ENCODE measurements around the gene BRIX1.
"Not testable (repeated sequence)": the region's sequence is repeated elsewhere in the genome, so short reads cannot be mapped to it uniquely, and the experiment has no call there.

The BRIX1 gene

DNA sequence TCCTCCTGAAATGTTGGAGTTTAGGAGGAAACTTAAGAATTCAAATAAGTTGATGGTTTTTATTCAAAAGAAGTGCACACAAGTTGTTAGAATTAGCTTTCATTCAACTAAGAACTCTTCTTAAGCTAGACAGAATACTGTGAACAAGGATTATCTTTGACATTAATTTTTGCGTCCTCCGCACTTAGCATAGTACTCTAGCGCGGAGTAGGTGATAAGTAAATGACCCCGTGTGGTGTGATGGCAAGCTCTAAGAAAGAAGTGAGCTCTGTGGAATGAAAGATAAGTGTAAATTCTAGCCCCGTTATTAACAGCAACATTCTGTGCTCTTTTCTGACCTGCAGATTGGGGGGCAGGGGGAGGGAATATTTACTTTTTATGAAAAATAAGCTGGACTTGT, 1.0 kb downstream of the BRIX1 start:
- Histone ChIP-seq H3K4me3 (ENCODE audit: low read length) (peak overlapping the region; percentile 96), H3K9ac (ENCODE audit: low read depth, low read length) (peak overlapping the region; percentile 100), H3K36me3 (ENCODE audit: insufficient read depth, low read depth, low read length) (peaks cover 63% of the 10 kb centered on the region), H3K4me1 (ENCODE audit: insufficient read depth, low read length) (peaks cover 9% of the 10 kb centered on the region), H3K9me3 (ENCODE audit: insufficient read depth, low read depth, low read length) (no peaks in the 10 kb centered on the region), H3K27me3 (ENCODE audit: insufficient read depth, low read length) (no peaks in the 10 kb centered on the region), H3K27ac (ENCODE audit: low read length) (peak overlapping the region; percentile 72)

GRCh38 chr5:34918025-34918424, 2.5 kb downstream of the BRIX1 start:
- Histone ChIP-seq H3K9me3 (ENCODE audit: insufficient read depth, low read depth, low read length) (no peaks in the 10 kb centered on the region), H3K27ac (ENCODE audit: low read length) (no peak overlapping the region), H3K27me3 (ENCODE audit: insufficient read depth, low read length) (no peaks in the 10 kb centered on the region), H3K4me3 (ENCODE audit: low read length) (peak overlapping the region; percentile 40; the same call in 1 of the 2 replicates), H3K9ac (ENCODE audit: low read depth, low read length) (no peak overlapping the region), H3K4me1 (ENCODE audit: insufficient read depth, low read length) (peaks cover 9% of the 10 kb centered on the region), H3K36me3 (ENCODE audit: insufficient read depth, low read depth, low read length) (peaks cover 63% of the 10 kb centered on the region)

- no peaks in the 10 kb centered on the region for H3K9me3 ChIP-seq (ENCODE audit: insufficient read depth, low read depth, low read length)
- H3K27ac ChIP-seq (ENCODE audit: low read length), result no peak overlapping the region
- peaks cover 4% of the 10 kb centered on the region for H3K4me1 ChIP-seq (ENCODE audit: insufficient read depth, low read length)
- H3K9ac ChIP-seq (ENCODE audit: low read depth, low read length), result no peak overlapping the region
- no peak overlapping the region for H3K4me3 ChIP-seq (ENCODE audit: low read length)
- peaks cover 63% of the 10 kb centered on the region for H3K36me3 ChIP-seq (ENCODE audit: insufficient read depth, low read depth, low read length)
- H3K27me3 ChIP-seq (ENCODE audit: insufficient read depth, low read length), result no peaks in the 10 kb centered on the region
These were observed 3.6 kb downstream of the BRIX1 start for GRCh38 chr5:34919077-34919476.

- H3K9me3 ChIP-seq (ENCODE audit: insufficient read depth, low read depth, low read length); H3K9ac ChIP-seq (ENCODE audit: low read depth, low read length); H3K27me3 ChIP-seq (ENCODE audit: insufficient read depth, low read length); H3K27ac ChIP-seq (ENCODE audit: low read length); H3K4me1 ChIP-seq (ENCODE audit: insufficient read depth, low read length); H3K4me3 ChIP-seq (ENCODE audit: low read length): not testable (repeated sequence)
- peaks cover 96% of the 10 kb centered on the region for H3K36me3 ChIP-seq (ENCODE audit: insufficient read depth, low read depth, low read length)
These were observed 7.7 kb downstream of the BRIX1 start for GRCh38 chr5:34923256-34923655.

DNA sequence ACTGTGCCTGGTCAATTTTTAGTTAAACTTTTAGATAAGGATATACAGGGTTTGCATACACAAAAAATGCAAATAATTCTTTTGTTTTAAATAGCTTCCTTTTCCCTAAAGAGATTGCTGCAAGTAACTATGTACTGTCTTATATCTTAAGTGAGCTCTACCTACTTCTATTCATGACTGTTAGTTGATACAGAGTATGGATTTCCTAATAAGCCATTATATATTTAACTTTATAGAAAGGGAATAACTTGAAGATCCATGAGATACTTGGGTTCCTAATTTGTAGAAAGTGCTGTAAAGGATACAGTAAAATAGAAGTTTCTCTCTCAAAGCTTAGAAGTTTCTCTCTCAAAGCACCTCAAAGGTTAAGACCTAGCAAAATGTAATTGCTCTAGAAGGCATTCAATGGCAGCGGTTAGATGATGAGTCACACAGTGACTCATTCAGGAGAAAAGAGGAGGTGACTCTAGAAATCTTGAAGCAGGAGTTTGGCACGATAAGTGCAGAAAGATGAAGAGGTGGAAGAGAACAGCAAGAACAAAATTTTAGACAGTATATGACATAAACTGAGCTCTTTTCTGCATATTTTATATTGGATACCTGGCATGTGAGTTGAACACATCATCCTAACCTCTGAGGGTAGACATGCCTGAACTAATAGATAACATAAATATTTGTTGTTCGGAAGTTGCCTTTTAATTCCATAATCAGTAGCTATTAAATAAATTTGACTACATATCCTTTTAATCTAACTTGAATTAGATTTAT, 8.4 kb downstream of the BRIX1 start:
- no peak overlapping the region for H3K9ac ChIP-seq (ENCODE audit: low read depth, low read length)
- peaks cover 89% of the 10 kb centered on the region for H3K36me3 ChIP-seq (ENCODE audit: insufficient read depth, low read depth, low read length)
- peaks cover 4% of the 10 kb centered on the region for H3K4me1 ChIP-seq (ENCODE audit: insufficient read depth, low read length)
- no peak overlapping the region for H3K27ac ChIP-seq (ENCODE audit: low read length)
- no peaks in the 10 kb centered on the region for H3K27me3 ChIP-seq (ENCODE audit: insufficient read depth, low read length)
- H3K9me3 ChIP-seq (ENCODE audit: insufficient read depth, low read depth, low read length), result no peaks in the 10 kb centered on the region
- no peak overlapping the region for H3K4me3 ChIP-seq (ENCODE audit: low read length)

GRCh38 chr5:34924462-34924765, 8.9 kb downstream of the BRIX1 start:
- Histone ChIP-seq H3K27me3 (ENCODE audit: insufficient read depth, low read length) (no peaks in the 10 kb centered on the region), H3K36me3 (ENCODE audit: insufficient read depth, low read depth, low read length) (peaks cover 84% of the 10 kb centered on the region), H3K9ac (ENCODE audit: low read depth, low read length) (no peak overlapping the region), H3K4me3 (ENCODE audit: low read length) (no peak overlapping the region), H3K4me1 (ENCODE audit: insufficient read depth, low read length) (peaks cover 5% of the 10 kb centered on the region), H3K27ac (ENCODE audit: low read length) (no peak overlapping the region), H3K9me3 (ENCODE audit: insufficient read depth, low read depth, low read length) (no peaks in the 10 kb centered on the region)

- H3K9ac ChIP-seq (ENCODE audit: low read depth, low read length), result no peak overlapping the region
- no peak overlapping the region for H3K27ac ChIP-seq (ENCODE audit: low read length)
- H3K4me3 ChIP-seq (ENCODE audit: low read length), result no peak overlapping the region
- H3K27me3 ChIP-seq (ENCODE audit: insufficient read depth, low read length), result no peaks in the 10 kb centered on the region
- H3K4me1 ChIP-seq (ENCODE audit: insufficient read depth, low read length), result peaks cover 9% of the 10 kb centered on the region
- peaks cover 64% of the 10 kb centered on the region for H3K36me3 ChIP-seq (ENCODE audit: insufficient read depth, low read depth, low read length)
- H3K9me3 ChIP-seq (ENCODE audit: insufficient read depth, low read depth, low read length), result no peaks in the 10 kb centered on the region
These were observed 10.9 kb downstream of the BRIX1 start for GRCh38 chr5:34926318-34926888.

DNA sequence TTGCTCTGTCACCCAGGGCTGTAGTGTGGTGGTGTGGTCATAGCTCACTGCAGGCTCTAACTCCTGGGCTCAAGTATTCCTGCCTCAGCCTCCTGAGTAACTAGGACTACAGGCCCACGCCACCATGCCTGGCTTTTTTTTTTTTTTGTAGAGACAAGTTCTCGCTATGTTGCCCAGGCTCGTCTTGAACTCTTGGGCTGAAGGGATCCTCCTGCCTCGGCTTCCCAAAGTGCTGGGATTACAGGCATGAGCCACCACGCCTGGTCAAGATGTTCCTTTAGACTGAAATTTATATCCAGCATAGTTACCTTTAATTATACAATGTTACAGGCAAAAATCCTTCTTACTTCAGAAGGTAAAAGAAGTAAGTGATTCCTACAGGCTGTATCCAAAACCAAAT, 12.3 kb downstream of the BRIX1 start:
- Histone ChIP-seq H3K4me1 (ENCODE audit: insufficient read depth, low read length) (peaks cover 9% of the 10 kb centered on the region), H3K9ac (ENCODE audit: low read depth, low read length) (no peak overlapping the region), H3K4me3 (ENCODE audit: low read length) (no peak overlapping the region), H3K27me3 (ENCODE audit: insufficient read depth, low read length) (no peaks in the 10 kb centered on the region), H3K36me3 (ENCODE audit: insufficient read depth, low read depth, low read length) (peaks cover 50% of the 10 kb centered on the region), H3K27ac (ENCODE audit: low read length) (no peak overlapping the region), H3K9me3 (ENCODE audit: insufficient read depth, low read depth, low read length) (no peaks in the 10 kb centered on the region)

DNA sequence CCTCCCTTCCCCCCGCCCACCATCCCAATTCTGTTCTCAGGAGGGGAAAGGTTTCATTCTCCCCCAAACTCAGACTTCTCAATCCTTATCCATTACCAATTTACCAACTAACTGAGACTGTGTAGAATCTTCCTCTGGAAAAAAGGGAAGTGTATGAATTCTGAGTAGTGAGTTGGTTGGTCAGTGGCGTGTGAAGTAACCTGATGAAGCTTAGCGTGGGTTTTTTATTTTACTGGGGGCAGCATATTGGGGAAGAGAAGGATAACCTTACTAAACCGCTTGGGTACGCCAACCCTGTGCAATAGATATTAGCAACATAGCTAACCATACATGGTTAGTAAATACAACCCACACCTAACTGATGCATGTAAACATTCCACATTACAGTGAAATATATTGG, 12.8 kb downstream of the BRIX1 start:
- Histone ChIP-seq H3K27me3 (ENCODE audit: insufficient read depth, low read length) (no peaks in the 10 kb centered on the region), H3K9ac (ENCODE audit: low read depth, low read length) (no peak overlapping the region), H3K27ac (ENCODE audit: low read length) (no peak overlapping the region), H3K4me1 (ENCODE audit: insufficient read depth, low read length) (peaks cover 9% of the 10 kb centered on the region), H3K36me3 (ENCODE audit: insufficient read depth, low read depth, low read length) (peaks cover 46% of the 10 kb centered on the region), H3K9me3 (ENCODE audit: insufficient read depth, low read depth, low read length) (no peaks in the 10 kb centered on the region), H3K4me3 (ENCODE audit: low read length) (no peak overlapping the region)

GRCh38 chr5:34929134-34929719, 13.7 kb downstream of the BRIX1 start, which contains the start of gene DNAJC21:
TSS of gene DNAJC21 (plus strand) at chr5:34929559. CDS start at chr5:34929820, 261 bp downstream.
- Histone ChIP-seq H3K9me3 (ENCODE audit: insufficient read depth, low read depth, low read length) (no peaks in the 10 kb centered on the region), H3K4me3 (ENCODE audit: low read length) (peak within 1 kb of the TSS; percentile 89), H3K4me1 (ENCODE audit: insufficient read depth, low read length) (peaks cover 9% of the 10 kb centered on the region; the same call in 1 of the 2 replicates), H3K27me3 (ENCODE audit: insufficient read depth, low read length) (no peaks in the 10 kb centered on the region), H3K36me3 (ENCODE audit: insufficient read depth, low read depth, low read length) (peaks cover 46% of the 10 kb centered on the region), H3K27ac (ENCODE audit: low read length) (no peak within 1 kb of the TSS), H3K9ac (ENCODE audit: low read depth, low read length) (peak within 1 kb of the TSS; percentile 93)

- H3K9me3 ChIP-seq (ENCODE audit: insufficient read depth, low read depth, low read length), result no peaks in the 10 kb centered on the region
- peaks cover 46% of the 10 kb centered on the region for H3K36me3 ChIP-seq (ENCODE audit: insufficient read depth, low read depth, low read length)
- no peaks in the 10 kb centered on the region for H3K27me3 ChIP-seq (ENCODE audit: insufficient read depth, low read length)
- H3K4me1 ChIP-seq (ENCODE audit: insufficient read depth, low read length), result peaks cover 9% of the 10 kb centered on the region; the same call in 1 of the 2 replicates
- peak overlapping the region; percentile 93 for H3K9ac ChIP-seq (ENCODE audit: low read depth, low read length)
- H3K27ac ChIP-seq (ENCODE audit: low read length), result no peak overlapping the region
- H3K4me3 ChIP-seq (ENCODE audit: low read length), result peak overlapping the region; percentile 89
These were observed 14.4 kb downstream of the BRIX1 start for GRCh38 chr5:34929720-34930461.
